ENCODE measurements around the gene C3orf49. TPM values are rescaled to one million over a fixed set of nuclear protein-coding genes. Genes with fewer than 3 reads are reported as not detected.

Gene C3orf49
- total and polyA plus RNA-seq, 3 experiments from 2014 or later = not detected

DNA sequence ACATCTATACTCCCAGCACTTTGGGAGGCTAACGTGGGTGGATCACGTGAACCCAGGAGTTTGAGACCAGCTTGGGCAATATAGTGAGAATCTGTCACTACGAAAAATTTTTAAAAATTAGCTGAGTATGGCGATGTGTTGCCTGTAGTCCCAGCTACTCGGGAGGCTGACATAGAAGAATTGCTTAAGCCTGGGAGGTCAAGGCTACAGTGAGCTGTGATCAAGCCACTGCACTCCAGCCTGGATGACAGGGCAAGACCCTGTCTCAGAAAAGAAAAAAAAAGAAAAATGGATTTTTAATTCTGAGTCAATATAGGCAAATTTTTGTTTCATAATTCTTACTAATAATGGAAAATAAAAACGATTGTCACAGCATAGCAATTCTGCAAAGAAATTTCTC is 13.3 kb downstream of the C3orf49 start:
- no peak overlapping the region for H3K4me3 ChIP-seq (ENCODE audit: low read length)
- Mint-ChIP-seq H3K36me3 (peaks cover 10 to 59% (median 18%) of the 10 kb centered on the region in 3 donors), H3K4me3 (no peak overlapping the region), H3K4me1 (no peaks in the 10 kb centered on the region), H3K27ac (no peak overlapping the region), H3K9me3 (no peaks in the 10 kb centered on the region), H3K27me3 (no peaks in the 10 kb centered on the region)
- no peaks in the 10 kb centered on the region for H3K4me1 ChIP-seq (ENCODE audit: insufficient read depth, low read length)
- no peaks in the 10 kb centered on the region for H3K9me3 ChIP-seq (ENCODE audit: low read length)
- no peak for DNase-seq
- POLR2A ChIA-PET = no interaction called here
- H3K36me3 ChIP-seq (ENCODE audit: insufficient read depth, low read length) = peaks cover 4% of the 10 kb centered on the region
- no peak overlapping the region for H3K27ac ChIP-seq (ENCODE audit: low read depth, low read length)
- H3K27me3 ChIP-seq (ENCODE audit: insufficient read depth, low read length, poor library complexity, severe bottlenecking) = no peaks in the 10 kb centered on the region
- CTCF ChIA-PET = no interaction called here

- Mint-ChIP-seq H3K27me3 (no peaks in the 10 kb centered on the region), H3K36me3 (peaks cover 7 to 16% (median 10%) of the 10 kb centered on the region in 3 donors), H3K9me3 (peaks cover 0 to 4% (median 0%) of the 10 kb centered on the region in 5 donors), H3K4me1 (peaks cover 12 to 30% (median 28%) of the 10 kb centered on the region in 3 donors), H3K4me3 (no peak overlapping the region), H3K27ac (peak overlapping the region in 2 of 8 donors; percentile 7 to 12)
- no peak overlapping the region for H3K4me3 ChIP-seq (ENCODE audit: low read length)
- no peak for DNase-seq
- ChIA-PET POLR2A (no interaction called here), CTCF (no interaction called here)
- H3K27me3 ChIP-seq (ENCODE audit: insufficient read depth, low read length, poor library complexity, severe bottlenecking) = no peaks in the 10 kb centered on the region
- no peaks in the 10 kb centered on the region for H3K4me1 ChIP-seq (ENCODE audit: insufficient read depth, low read length)
- no peaks in the 10 kb centered on the region for H3K36me3 ChIP-seq (ENCODE audit: insufficient read depth, low read length)
- H3K9me3 ChIP-seq (ENCODE audit: low read length) = no peaks in the 10 kb centered on the region
- H3K27ac ChIP-seq (ENCODE audit: low read depth, low read length) = no peak overlapping the region
Observed at GRCh38 chr3:63841704-63842103, 22.6 kb downstream of the C3orf49 start.

DNA sequence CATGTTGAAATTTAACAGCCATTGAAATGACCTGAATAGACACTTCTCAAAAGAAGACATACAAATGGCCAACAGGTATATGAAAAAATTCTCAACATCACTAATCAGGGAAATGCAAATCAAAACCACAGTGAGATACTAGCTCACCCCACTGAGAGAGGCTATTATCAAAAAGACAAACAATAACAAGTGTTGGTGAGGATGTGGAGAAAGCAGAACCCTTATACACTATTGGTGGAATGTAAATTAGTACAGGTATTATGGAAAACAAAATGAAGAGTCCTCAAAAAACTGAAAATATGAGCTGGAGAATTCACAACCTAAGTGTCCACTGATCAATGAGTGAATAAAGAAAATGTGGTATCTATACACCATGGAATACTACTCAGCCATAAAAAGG is 23.0 kb downstream of the C3orf49 start:
- H3K27ac Mint-ChIP-seq = peak overlapping the region in 1 of 8 donors; percentile 12
- CTCF ChIA-PET = no interaction called here

DNA sequence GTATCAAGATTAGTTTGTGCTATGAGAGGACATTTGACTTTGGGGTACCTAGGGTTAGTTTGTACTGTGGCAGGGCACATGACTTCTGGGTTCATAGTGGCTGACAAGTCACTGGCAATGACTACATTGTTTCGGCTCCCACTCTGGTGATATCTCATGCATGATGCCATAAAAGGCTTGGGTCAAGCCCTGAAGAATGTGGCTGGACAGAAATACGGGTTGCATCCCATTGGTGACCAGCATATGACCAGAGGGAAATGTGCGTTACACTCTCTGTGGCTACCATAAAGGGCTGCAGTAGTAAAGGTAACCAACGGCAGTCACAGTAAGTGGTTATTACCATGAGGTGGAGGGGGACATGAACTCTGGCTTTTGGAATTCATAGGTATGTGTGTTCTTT is 26.1 kb downstream of the C3orf49 start:
- Mint-ChIP-seq H3K36me3 (peaks cover 7 to 12% (median 10%) of the 10 kb centered on the region in 3 donors), H3K27me3 (no peaks in the 10 kb centered on the region), H3K4me1 (peaks cover 14 to 40% (median 26%) of the 10 kb centered on the region in 3 donors), H3K9me3 (peaks cover 0 to 4% (median 0%) of the 10 kb centered on the region in 5 donors), H3K4me3 (no peak overlapping the region), H3K27ac (peak overlapping the region in 2 of 8 donors; percentile 63 to 74)
- DNase-seq = no peak
- Histone ChIP-seq H3K4me1 (ENCODE audit: insufficient read depth, low read length) (no peaks in the 10 kb centered on the region), H3K27ac (ENCODE audit: low read depth, low read length) (no peak overlapping the region), H3K36me3 (ENCODE audit: insufficient read depth, low read length) (no peaks in the 10 kb centered on the region), H3K27me3 (ENCODE audit: insufficient read depth, low read length, poor library complexity, severe bottlenecking) (no peaks in the 10 kb centered on the region), H3K9me3 (ENCODE audit: low read length) (no peaks in the 10 kb centered on the region), H3K4me3 (ENCODE audit: low read length) (no peak overlapping the region)
- ChIA-PET POLR2A (no interaction called here), CTCF (interaction anchor here (1.1 kb wide), 1 partner anchor 9 kb away, joined by 3 read pairs; no protein-coding TSS in a partner anchor)

More for the DNA sequence above, 23.0 kb downstream of the C3orf49 start:
- peaks cover 7 to 14% (median 10%) of the 10 kb centered on the region in 3 donors for H3K36me3 Mint-ChIP-seq
- H3K4me3 Mint-ChIP-seq = no peak overlapping the region
- H3K4me1 ChIP-seq (ENCODE audit: insufficient read depth, low read length) = no peaks in the 10 kb centered on the region
- H3K27me3 ChIP-seq (ENCODE audit: insufficient read depth, low read length, poor library complexity, severe bottlenecking) = no peaks in the 10 kb centered on the region
- no peaks in the 10 kb centered on the region for H3K9me3 ChIP-seq (ENCODE audit: low read length)
- H3K9me3 Mint-ChIP-seq = peaks cover 0 to 4% (median 0%) of the 10 kb centered on the region in 5 donors
- POLR2A ChIA-PET = no interaction called here
- no peaks in the 10 kb centered on the region for H3K36me3 ChIP-seq (ENCODE audit: insufficient read depth, low read length)
- H3K27ac ChIP-seq (ENCODE audit: low read depth, low read length) = no peak overlapping the region
- H3K4me1 Mint-ChIP-seq = peaks cover 12 to 30% (median 28%) of the 10 kb centered on the region in 3 donors
- H3K27me3 Mint-ChIP-seq = no peaks in the 10 kb centered on the region
- no peak overlapping the region for H3K4me3 ChIP-seq (ENCODE audit: low read length)
- no peak for DNase-seq

DNA sequence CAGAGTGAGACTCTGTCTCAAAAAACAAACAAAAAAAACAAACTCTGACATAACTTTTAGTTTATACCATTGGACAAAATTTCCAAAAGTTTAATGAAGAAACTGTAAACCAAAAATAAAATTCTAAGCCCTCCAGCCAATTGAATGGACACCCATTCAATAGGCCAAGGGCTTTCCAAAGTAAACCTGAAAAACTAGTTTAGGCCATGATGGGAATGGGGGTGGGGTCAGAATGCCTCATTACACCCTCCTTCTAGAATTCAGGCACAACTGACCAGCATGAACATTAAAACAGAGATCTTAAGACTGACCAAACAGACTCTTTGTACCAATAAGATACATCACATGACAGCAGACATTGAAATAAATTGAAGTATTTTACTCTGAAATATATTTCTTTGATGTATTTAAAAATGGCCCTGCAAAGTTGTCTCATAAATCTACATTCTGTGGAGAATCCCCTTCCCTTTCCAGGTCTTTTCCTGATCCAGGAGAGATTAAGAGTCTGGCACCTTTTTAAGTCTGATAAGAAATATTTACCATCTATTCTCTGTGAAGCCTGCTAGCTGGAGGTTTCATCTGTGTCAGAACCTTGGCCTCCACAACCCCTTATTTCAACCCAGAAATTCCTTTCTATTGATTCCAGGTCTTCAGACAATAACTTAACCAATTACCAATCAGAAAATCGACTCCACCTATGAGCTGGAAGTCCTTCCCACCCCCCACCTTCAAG is 28.8 kb downstream of the C3orf49 start:
- Histone ChIP-seq H3K27me3 (ENCODE audit: insufficient read depth, low read length, poor library complexity, severe bottlenecking) (no peaks in the 10 kb centered on the region), H3K4me1 (ENCODE audit: insufficient read depth, low read length) (no peaks in the 10 kb centered on the region), H3K36me3 (ENCODE audit: insufficient read depth, low read length) (no peaks in the 10 kb centered on the region), H3K4me3 (ENCODE audit: low read length) (no peak overlapping the region), H3K27ac (ENCODE audit: low read depth, low read length) (no peak overlapping the region), H3K9me3 (ENCODE audit: low read length) (no peaks in the 10 kb centered on the region)
- H3K27me3 Mint-ChIP-seq = no peaks in the 10 kb centered on the region
- CTCF ChIA-PET = no interaction called here
- H3K27ac Mint-ChIP-seq = peak overlapping the region in 2 of 8 donors; percentile 32 to 47
- H3K9me3 Mint-ChIP-seq = no peaks in the 10 kb centered on the region
- H3K36me3 Mint-ChIP-seq = peaks cover 2 to 10% (median 3%) of the 10 kb centered on the region in 3 donors
- no peak overlapping the region for H3K4me3 Mint-ChIP-seq
- no peak for DNase-seq
- POLR2A ChIA-PET = no interaction called here
- peaks cover 15 to 39% (median 20%) of the 10 kb centered on the region in 3 donors for H3K4me1 Mint-ChIP-seq

GRCh38 chr3:63849175-63849574 is 30.1 kb downstream of the C3orf49 start:
- no peaks in the 10 kb centered on the region for H3K36me3 ChIP-seq (ENCODE audit: insufficient read depth, low read length)
- H3K4me3 Mint-ChIP-seq = no peak overlapping the region
- H3K9me3 Mint-ChIP-seq = no peaks in the 10 kb centered on the region
- no peaks in the 10 kb centered on the region for H3K27me3 ChIP-seq (ENCODE audit: insufficient read depth, low read length, poor library complexity, severe bottlenecking)
- no peaks in the 10 kb centered on the region for H3K4me1 ChIP-seq (ENCODE audit: insufficient read depth, low read length)
- H3K27me3 Mint-ChIP-seq = no peaks in the 10 kb centered on the region
- peaks cover 12 to 40% (median 20%) of the 10 kb centered on the region in 3 donors for H3K4me1 Mint-ChIP-seq
- no peak for DNase-seq
- H3K27ac Mint-ChIP-seq = peak overlapping the region in 2 of 8 donors; percentile 14 to 26
- no peak overlapping the region for H3K27ac ChIP-seq (ENCODE audit: low read depth, low read length)
- CTCF ChIA-PET = no interaction called here
- POLR2A ChIA-PET = no interaction called here
- H3K36me3 Mint-ChIP-seq = peaks cover 0 to 8% (median 2%) of the 10 kb centered on the region in 3 donors
- H3K9me3 ChIP-seq (ENCODE audit: low read length) = no peaks in the 10 kb centered on the region
- no peak overlapping the region for H3K4me3 ChIP-seq (ENCODE audit: low read length)

GRCh38 chr3:63851287-63851686 is 32.2 kb downstream of the C3orf49 start:
- Histone ChIP-seq H3K27ac (ENCODE audit: low read depth, low read length) (no peak overlapping the region), H3K4me1 (ENCODE audit: insufficient read depth, low read length) (no peaks in the 10 kb centered on the region), H3K27me3 (ENCODE audit: insufficient read depth, low read length, poor library complexity, severe bottlenecking) (no peaks in the 10 kb centered on the region), H3K9me3 (ENCODE audit: low read length) (no peaks in the 10 kb centered on the region), H3K4me3 (ENCODE audit: low read length) (no peak overlapping the region), H3K36me3 (ENCODE audit: insufficient read depth, low read length) (no peaks in the 10 kb centered on the region)
- Mint-ChIP-seq H3K27me3 (no peaks in the 10 kb centered on the region), H3K4me3 (no peak overlapping the region), H3K36me3 (peaks cover 0 to 6% (median 2%) of the 10 kb centered on the region in 3 donors), H3K4me1 (peaks cover 19 to 39% (median 25%) of the 10 kb centered on the region in 3 donors), H3K27ac (no peak overlapping the region), H3K9me3 (no peaks in the 10 kb centered on the region)
- no peak for DNase-seq
- POLR2A ChIA-PET = no interaction called here
- CTCF ChIA-PET = interaction anchor here (1.1 kb wide), 1 partner anchor 32 kb away, joined by 4 read pairs; the partner anchor contains the start of gene C3orf49

DNA sequence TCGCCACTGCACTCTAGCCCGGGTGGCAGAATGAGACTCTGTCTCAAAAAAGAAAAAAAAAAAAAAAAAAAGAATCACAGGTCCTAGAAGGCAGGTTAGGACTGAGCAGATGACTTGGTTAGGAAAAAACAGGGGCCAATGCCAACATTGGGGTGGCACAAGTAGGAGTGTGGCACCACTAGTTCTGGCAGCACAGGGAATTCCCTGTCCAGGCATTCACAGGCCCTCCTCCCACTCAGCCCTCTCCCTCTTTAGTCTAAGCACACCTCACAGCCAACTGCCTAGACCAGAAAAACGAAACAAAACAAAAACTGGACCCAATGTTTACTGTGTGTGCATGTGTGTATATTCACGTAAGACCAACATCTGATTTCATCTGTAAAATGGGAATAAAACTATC is 34.0 kb downstream of the C3orf49 start:
- Histone ChIP-seq H3K4me3 (ENCODE audit: low read length) (no peak overlapping the region), H3K27me3 (ENCODE audit: insufficient read depth, low read length, poor library complexity, severe bottlenecking) (no peaks in the 10 kb centered on the region), H3K36me3 (ENCODE audit: insufficient read depth, low read length) (no peaks in the 10 kb centered on the region), H3K9me3 (ENCODE audit: low read length) (no peaks in the 10 kb centered on the region), H3K27ac (ENCODE audit: low read depth, low read length) (no peak overlapping the region), H3K4me1 (ENCODE audit: insufficient read depth, low read length) (no peaks in the 10 kb centered on the region)
- Mint-ChIP-seq H3K4me1 (peaks cover 27 to 50% (median 41%) of the 10 kb centered on the region in 3 donors), H3K27me3 (no peaks in the 10 kb centered on the region), H3K4me3 (no peak overlapping the region), H3K36me3 (peaks cover 0 to 6% (median 2%) of the 10 kb centered on the region in 3 donors), H3K9me3 (no peaks in the 10 kb centered on the region), H3K27ac (peak overlapping the region in 1 of 8 donors; percentile 60)
- ChIA-PET CTCF (no interaction called here), POLR2A (no interaction called here)
- DNase-seq = no peak

Data from CD8-positive, alpha-beta memory T cell (primary cell).